Measurements from ENCODE around the gene SEMA5B. TPM values are rescaled to one million over a fixed set of nuclear protein-coding genes. Genes with fewer than 3 reads are reported as not detected.

Gene SEMA5B
- polyA plus RNA-seq, 1 experiment = not detected

- no peak for DNase-seq (ENCODE audit: low read depth)
- TF ChIP-seq CTCF (IDR thresholded peaks at IDR 0.05; ENCODE audit: insufficient read depth, low read depth, low read length) = no peak
- Histone ChIP-seq H3K27me3 (ENCODE audit: control insufficient read depth, insufficient read depth, low read length) (peaks cover 30% of the 10 kb centered on the region), H3K36me3 (ENCODE audit: control insufficient read depth, insufficient read depth, low read length) (no peaks in the 10 kb centered on the region), H3K4me3 (ENCODE audit: low read depth, low read length) (no peak overlapping the region)
- ChIA-PET POLR2A (no interaction called here), CTCF (interaction anchor here (1.5 kb wide), 1 partner anchor 22 kb away, joined by 4 read pairs; the partner anchor contains the start of gene SEMA5B)
Observed at GRCh38 chr3:123005291-123005690, 22.3 kb downstream of the SEMA5B start.

GRCh38 chr3:123004201-123004918 lies 23.2 kb downstream of the SEMA5B start:
- POLR2A ChIA-PET = no interaction called here
- DNase-seq (ENCODE audit: low read depth) = no peak
- CTCF ChIA-PET = interaction anchor here (1.3 kb wide), 1 partner anchor 8 kb away, joined by 3 read pairs; no protein-coding TSS in a partner anchor
- H3K36me3 ChIP-seq (ENCODE audit: control insufficient read depth, insufficient read depth, low read length) = no peaks in the 10 kb centered on the region
- TF ChIP-seq CTCF (IDR thresholded peaks at IDR 0.05; ENCODE audit: insufficient read depth, low read depth, low read length) = no peak
- H3K27me3 ChIP-seq (ENCODE audit: control insufficient read depth, insufficient read depth, low read length) = peaks cover 28% of the 10 kb centered on the region
- no peak overlapping the region for H3K4me3 ChIP-seq (ENCODE audit: low read depth, low read length)

GRCh38 chr3:123002749-123003497 lies 24.6 kb downstream of the SEMA5B start:
- H3K36me3 ChIP-seq (ENCODE audit: control insufficient read depth, insufficient read depth, low read length) = no peaks in the 10 kb centered on the region

GRCh38 chr3:123002100-123002748 lies 25.3 kb downstream of the SEMA5B start:
- no peak for TF ChIP-seq CTCF (IDR thresholded peaks at IDR 0.05; ENCODE audit: insufficient read depth, low read depth, low read length)
- ChIA-PET CTCF (interaction anchor here (2.8 kb wide), 1 partner anchor 59 kb away, joined by 8 read pairs; no protein-coding TSS in a partner anchor), POLR2A (no interaction called here)
- Histone ChIP-seq H3K4me3 (ENCODE audit: low read depth, low read length) (no peak overlapping the region), H3K27me3 (ENCODE audit: control insufficient read depth, insufficient read depth, low read length) (peaks cover 32% of the 10 kb centered on the region), H3K36me3 (ENCODE audit: control insufficient read depth, insufficient read depth, low read length) (no peaks in the 10 kb centered on the region)
- no peak for DNase-seq (ENCODE audit: low read depth)

More at GRCh38 chr3:123002749-123003497, 24.6 kb downstream of the SEMA5B start:
- no peak for TF ChIP-seq CTCF (IDR thresholded peaks at IDR 0.05; ENCODE audit: insufficient read depth, low read depth, low read length)
- DNase-seq (ENCODE audit: low read depth) = no peak
- Histone ChIP-seq H3K4me3 (ENCODE audit: low read depth, low read length) (no peak overlapping the region), H3K27me3 (ENCODE audit: control insufficient read depth, insufficient read depth, low read length) (peaks cover 29% of the 10 kb centered on the region)
- POLR2A ChIA-PET = no interaction called here
- CTCF ChIA-PET = no interaction called here

GRCh38 chr3:122998856-122999255 lies 28.7 kb downstream of the SEMA5B start:
- Histone ChIP-seq H3K36me3 (ENCODE audit: control insufficient read depth, insufficient read depth, low read length) (no peaks in the 10 kb centered on the region), H3K27me3 (ENCODE audit: control insufficient read depth, insufficient read depth, low read length) (peaks cover 45% of the 10 kb centered on the region), H3K4me3 (ENCODE audit: low read depth, low read length) (no peak overlapping the region)
- DNase-seq (ENCODE audit: low read depth) = no peak
- ChIA-PET CTCF (interaction anchor here (1.2 kb wide), 1 partner anchor 22 kb away, joined by 4 read pairs; no protein-coding TSS in a partner anchor), POLR2A (no interaction called here)
- TF ChIP-seq CTCF (IDR thresholded peaks at IDR 0.05; ENCODE audit: insufficient read depth, low read depth, low read length) = no peak

Measured in BJ (cell line).